Natural killer cell treated with Interleukin-12 subunit alpha and Interleukin-12 subunit beta and Interleukin-15 and Interleukin-18, amount 100 ng/mL, for 72 hours (primary cell): ENCODE results near the gene RERE. TPM values are rescaled to one million over a fixed set of nuclear protein-coding genes. Genes with fewer than 3 reads are reported as not detected.
A peak's percentile ranks its signal among the peaks of the same experiment; 100 is the strongest.
"Not testable (repeated sequence)": the region's sequence is repeated elsewhere in the genome, so short reads cannot be mapped to it uniquely, and the experiment has no call there.

Source experiments
- ATAC-seq, 2 donors: fragments of 150-1000 bp; cut with Tn5 transposase in 1 of 2; sonication (Bioruptor Pico), chemical (Tn5 transposase) in 1 of 2; 2 replicates each; pipeline ENCODE4 v1.10.0; 2021
- DNase-seq: peaks from one replicate; pipeline ENCODE4 v3.0.0; 2022; ENCODE audit warnings: low spot score
- H3K27ac Mint-ChIP-seq, 2 donors: 1 replicate in 1 of 2; 2 replicates in 1 of 2; pipeline ENCODE4 v1.8.0; 2022; ENCODE audit warnings: mixed read lengths in 2 of 2, mild to moderate bottlenecking in 1 of 2, moderate library complexity in 1 of 2
- H3K27me3 Mint-ChIP-seq, 2 donors: 1 replicate in 1 of 2; 2 replicates in 1 of 2; pipeline ENCODE4 v1.8.0; 2022; ENCODE audit warnings: mixed read lengths in 2 of 2
- H3K36me3 Mint-ChIP-seq: one replicate; pipeline ENCODE4 v1.8.0; 2022; ENCODE audit warnings: mixed read lengths
- H3K4me1 Mint-ChIP-seq, 2 donors: 1 replicate in 1 of 2; 2 replicates in 1 of 2; pipeline ENCODE4 v1.8.0; 2022; ENCODE audit warnings: low read depth in 2 of 2, mixed read lengths in 2 of 2, mild to moderate bottlenecking in 1 of 2
- H3K4me3 Mint-ChIP-seq: one replicate; pipeline ENCODE4 v1.8.0; 2022; ENCODE audit warnings: mixed read lengths
- H3K9me3 Mint-ChIP-seq: 2 replicates; pipeline ENCODE4 v1.8.0; 2022; ENCODE audit warnings: mixed read lengths
- total RNA-seq, 2 donors: library from RNA; stranded (reverse); gene quantifications; one replicate each; pipeline ENCODE4 v1.2.3, GENCODE V29; 2022

RERE gene
- total RNA-seq, 2 donors from 2014 or later = 38.2 to 72.4 TPM

GRCh38 chr1:8519167-8519566 lies 298.3 kb downstream of the RERE start:
- ATAC-seq = no peak
- H3K27ac Mint-ChIP-seq = no peak overlapping the region

GRCh38 chr1:8518490-8518801 lies 299.0 kb downstream of the RERE start:
- DNase-seq = no peak
- no peaks in the 10 kb centered on the region for H3K9me3 Mint-ChIP-seq
- H3K4me1 Mint-ChIP-seq = peaks cover 12 to 20% of the 10 kb centered on the region in 2 donors
- no peak overlapping the region for H3K27ac Mint-ChIP-seq
- H3K36me3 Mint-ChIP-seq = peaks cover 4% of the 10 kb centered on the region
- no peaks in the 10 kb centered on the region for H3K27me3 Mint-ChIP-seq
- no peak for ATAC-seq
- no peak overlapping the region for H3K4me3 Mint-ChIP-seq

More at GRCh38 chr1:8519167-8519566, 298.3 kb downstream of the RERE start:
- no peaks in the 10 kb centered on the region for H3K9me3 Mint-ChIP-seq
- no peak overlapping the region for H3K4me3 Mint-ChIP-seq
- peaks cover 18 to 24% of the 10 kb centered on the region in 2 donors for H3K4me1 Mint-ChIP-seq
- no peak for DNase-seq
- H3K36me3 Mint-ChIP-seq = peaks cover 4% of the 10 kb centered on the region
- H3K27me3 Mint-ChIP-seq = no peaks in the 10 kb centered on the region

- peaks cover 4% of the 10 kb centered on the region for H3K36me3 Mint-ChIP-seq
- H3K4me3 Mint-ChIP-seq = no peak overlapping the region
- DNase-seq (no peak), ATAC-seq (no peak)
- no peaks in the 10 kb centered on the region for H3K27me3 Mint-ChIP-seq
- H3K4me1 Mint-ChIP-seq = peaks cover 9 to 16% of the 10 kb centered on the region in 2 donors
- H3K27ac Mint-ChIP-seq = no peak overlapping the region
- H3K9me3 Mint-ChIP-seq = no peaks in the 10 kb centered on the region
Observed at GRCh38 chr1:8517661-8518489, 299.6 kb downstream of the RERE start.

- H3K27ac Mint-ChIP-seq = peak overlapping the region; percentile 20 to 40
- H3K4me3 Mint-ChIP-seq = peak overlapping the region; percentile 15
- H3K27me3 Mint-ChIP-seq = no peaks in the 10 kb centered on the region
- peaks cover 13 to 22% of the 10 kb centered on the region in 2 donors for H3K4me1 Mint-ChIP-seq
- no peaks in the 10 kb centered on the region for H3K36me3 Mint-ChIP-seq
- ATAC-seq (peak in 1 of 2 donors; percentile 72), DNase-seq (no peak)
- no peaks in the 10 kb centered on the region for H3K9me3 Mint-ChIP-seq
Observed at GRCh38 chr1:8516793-8517556, 300.5 kb downstream of the RERE start.

- Mint-ChIP-seq H3K36me3 (no peaks in the 10 kb centered on the region), H3K27me3 (no peaks in the 10 kb centered on the region)
Observed at GRCh38 chr1:8516278-8516777, 301.1 kb downstream of the RERE start.

GRCh38 chr1:8512504-8512903 lies 304.9 kb downstream of the RERE start:
- Mint-ChIP-seq H3K4me1 (peaks cover 20 to 26% of the 10 kb centered on the region in 2 donors), H3K4me3 (no peak overlapping the region), H3K27me3 (no peaks in the 10 kb centered on the region), H3K36me3 (no peaks in the 10 kb centered on the region), H3K9me3 (no peaks in the 10 kb centered on the region), H3K27ac (no peak overlapping the region)
- DNase-seq (no peak), ATAC-seq (no peak)

More at GRCh38 chr1:8516278-8516777, 301.1 kb downstream of the RERE start:
- H3K9me3 Mint-ChIP-seq = no peaks in the 10 kb centered on the region
- peak overlapping the region; percentile 20 to 40 for H3K27ac Mint-ChIP-seq
- H3K4me1 Mint-ChIP-seq = peaks cover 13 to 22% of the 10 kb centered on the region in 2 donors
- ATAC-seq (no peak), DNase-seq (no peak)
- peak overlapping the region; percentile 15 for H3K4me3 Mint-ChIP-seq

GRCh38 chr1:8510041-8510823 lies 307.2 kb downstream of the RERE start:
- Mint-ChIP-seq H3K27ac (peak overlapping the region in 1 of 2 donors; percentile 38), H3K4me3 (peak overlapping the region; percentile 4), H3K36me3 (no peaks in the 10 kb centered on the region), H3K4me1 (peaks cover 11 to 15% of the 10 kb centered on the region in 2 donors), H3K27me3 (no peaks in the 10 kb centered on the region), H3K9me3 (no peaks in the 10 kb centered on the region)
- no peak for ATAC-seq
- DNase-seq = no peak

GRCh38 chr1:8509579-8509978 lies 307.9 kb downstream of the RERE start:
- Mint-ChIP-seq H3K27me3 (no peaks in the 10 kb centered on the region), H3K36me3 (no peaks in the 10 kb centered on the region), H3K4me3 (no peak overlapping the region), H3K27ac (peak overlapping the region in 1 of 2 donors; percentile 38), H3K4me1 (peaks cover 11 to 15% of the 10 kb centered on the region in 2 donors), H3K9me3 (no peaks in the 10 kb centered on the region)
- no peak for ATAC-seq
- no peak for DNase-seq

GRCh38 chr1:8506995-8507615 lies 310.3 kb downstream of the RERE start:
- ATAC-seq (no peak), DNase-seq (no peak)
- Mint-ChIP-seq H3K4me3 (no peak overlapping the region), H3K27me3 (no peaks in the 10 kb centered on the region), H3K27ac (no peak overlapping the region), H3K36me3 (no peaks in the 10 kb centered on the region), H3K9me3 (no peaks in the 10 kb centered on the region), H3K4me1 (peaks cover 7 to 10% of the 10 kb centered on the region in 2 donors)

GRCh38 chr1:8506456-8506855 lies 311.0 kb downstream of the RERE start:
- Mint-ChIP-seq H3K36me3 (no peaks in the 10 kb centered on the region), H3K27me3 (no peaks in the 10 kb centered on the region), H3K27ac (no peak overlapping the region), H3K4me3 (no peak overlapping the region), H3K4me1 (peaks cover 7 to 10% of the 10 kb centered on the region in 2 donors), H3K9me3 (no peaks in the 10 kb centered on the region)
- no peak for ATAC-seq
- no peak for DNase-seq

GRCh38 chr1:8503842-8504241 lies 313.6 kb downstream of the RERE start:
- Mint-ChIP-seq H3K27me3 (no peaks in the 10 kb centered on the region), H3K36me3 (no peaks in the 10 kb centered on the region), H3K4me3 (no peak overlapping the region), H3K9me3 (no peaks in the 10 kb centered on the region), H3K27ac (no peak overlapping the region), H3K4me1 (no peaks in the 10 kb centered on the region)
- no peak for ATAC-seq
- no peak for DNase-seq

- not testable (repeated sequence) for H3K4me3 Mint-ChIP-seq, H3K27me3 Mint-ChIP-seq, H3K27ac Mint-ChIP-seq
Observed at GRCh38 chr1:8502949-8503348, 314.5 kb downstream of the RERE start.

GRCh38 chr1:8497210-8497819 lies 320.1 kb downstream of the RERE start:
- Mint-ChIP-seq H3K36me3 (no peaks in the 10 kb centered on the region), H3K4me1 (peaks cover 19 to 24% of the 10 kb centered on the region in 2 donors), H3K27me3 (no peaks in the 10 kb centered on the region), H3K4me3 (peak overlapping the region; percentile 38), H3K27ac (peak overlapping the region; percentile 35 to 47), H3K9me3 (no peaks in the 10 kb centered on the region)
- DNase-seq = no peak
- peak in 1 of 2 donors; percentile 69 for ATAC-seq

More at GRCh38 chr1:8502949-8503348, 314.5 kb downstream of the RERE start:
- ATAC-seq, H3K36me3 Mint-ChIP-seq, H3K9me3 Mint-ChIP-seq, H3K4me1 Mint-ChIP-seq, DNase-seq: not testable (repeated sequence)
